Measurements from ENCODE around the gene RUFY1.
A peak's percentile ranks its signal among the peaks of the same experiment; 100 is the strongest.
"Not testable (repeated sequence)": the region's sequence is repeated elsewhere in the genome, so short reads cannot be mapped to it uniquely, and the experiment has no call there.

Gene RUFY1

GRCh38 chr5:179553006-179553405 is 2.7 kb downstream of the RUFY1 start:
- DNase-seq (ENCODE audit: low read depth), result no peak
- H3K4me3 ChIP-seq (ENCODE audit: low read depth, low read length), result no peak overlapping the region
- TF ChIP-seq CTCF (IDR thresholded peaks at IDR 0.05; ENCODE audit: low read depth, low read length, missing control alignments), result no peak

DNA sequence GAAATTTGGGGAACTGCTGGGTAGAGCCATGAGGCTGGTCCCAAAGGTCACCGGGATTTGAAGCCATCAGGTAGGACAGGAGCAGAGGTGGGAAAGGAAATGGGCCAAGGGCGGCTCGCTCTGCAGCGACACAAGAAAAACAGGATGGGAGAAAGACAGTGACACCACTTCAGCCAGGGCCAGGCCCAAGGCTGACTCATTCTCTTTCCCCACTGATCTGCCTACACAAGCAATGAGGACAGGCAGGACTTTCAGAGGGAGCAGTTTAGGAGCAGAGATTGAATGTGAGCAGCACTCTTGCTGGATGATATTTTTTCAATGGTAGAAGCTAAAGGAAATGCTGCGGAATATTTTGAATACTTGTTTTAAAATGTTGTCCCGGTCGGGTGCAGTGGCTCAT is 3.5 kb downstream of the RUFY1 start:
- H3K4me3 ChIP-seq (ENCODE audit: low read depth, low read length), result no peak overlapping the region
- DNase-seq (ENCODE audit: low read depth), result no peak
- TF ChIP-seq CTCF (IDR thresholded peaks at IDR 0.05; ENCODE audit: low read depth, low read length, missing control alignments), result no peak

DNA sequence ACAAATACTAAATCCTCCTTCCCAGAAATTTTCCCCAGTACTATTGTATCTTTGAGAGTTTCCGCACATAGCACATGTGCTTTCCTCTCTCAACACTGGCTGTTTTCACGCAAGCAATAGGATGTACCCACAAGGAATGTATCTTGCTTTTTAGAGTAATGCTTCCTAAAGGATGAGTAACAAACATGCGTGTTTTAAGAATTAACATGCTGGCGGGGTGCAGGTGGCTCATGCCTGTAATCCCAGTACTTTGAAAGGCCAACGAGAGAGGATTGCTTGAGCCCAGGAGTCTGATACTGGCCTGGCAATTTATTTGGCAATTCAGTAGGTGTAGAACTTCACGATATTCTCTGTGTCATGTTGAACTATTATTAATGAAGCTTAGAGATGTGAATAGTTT is 4.6 kb downstream of the RUFY1 start:
- no peak overlapping the region for H3K4me3 ChIP-seq (ENCODE audit: low read depth, low read length)
- no peak for DNase-seq (ENCODE audit: low read depth)
- no peak for TF ChIP-seq CTCF (IDR thresholded peaks at IDR 0.05; ENCODE audit: low read depth, low read length, missing control alignments)

DNA sequence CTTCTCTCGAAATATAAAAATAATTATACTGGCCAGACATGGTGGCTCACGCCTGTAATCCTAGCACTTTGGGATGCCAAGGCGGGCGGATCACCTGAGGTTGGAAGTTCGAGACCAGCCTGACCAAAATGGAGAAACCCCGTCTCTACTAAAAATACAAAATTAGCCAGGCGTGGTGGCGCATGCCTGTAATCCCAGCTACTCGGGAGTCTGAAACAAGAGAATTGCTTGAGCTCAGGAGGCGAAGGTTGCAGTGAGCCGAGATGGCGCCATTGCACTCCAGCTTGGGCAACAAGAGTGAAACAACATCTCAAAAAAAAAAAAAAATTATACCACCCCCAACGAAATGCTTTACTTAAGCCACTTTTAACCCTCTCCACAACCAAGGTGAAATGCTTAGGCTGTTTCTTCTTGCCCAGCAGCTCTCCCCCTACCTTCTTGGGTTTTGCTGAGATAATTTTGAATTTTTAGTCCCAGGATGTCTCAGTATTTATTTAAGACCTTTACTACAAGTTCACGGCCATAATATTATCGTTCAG is 8.0 kb downstream of the RUFY1 start:
- DNase-seq (ENCODE audit: low read depth), result not testable (repeated sequence)
- H3K4me3 ChIP-seq (ENCODE audit: low read depth, low read length), result peak overlapping the region; percentile 64; the same call in 1 of the 2 replicates

- DNase-seq (ENCODE audit: low read depth), result no peak
- no peak for TF ChIP-seq CTCF (IDR thresholded peaks at IDR 0.05; ENCODE audit: low read depth, low read length, missing control alignments)
- peak overlapping the region; percentile 64 for H3K4me3 ChIP-seq (ENCODE audit: low read depth, low read length)
Measured at GRCh38 chr5:179558932-179559283, 8.6 kb downstream of the RUFY1 start.

GRCh38 chr5:179559284-179560252 is 9.2 kb downstream of the RUFY1 start:
- TF ChIP-seq CTCF (IDR thresholded peaks at IDR 0.05; ENCODE audit: low read depth, low read length, missing control alignments), result no peak
- H3K4me3 ChIP-seq (ENCODE audit: low read depth, low read length), result peak overlapping the region; percentile 64
- peak; percentile 96 for DNase-seq (ENCODE audit: low read depth)

DNA sequence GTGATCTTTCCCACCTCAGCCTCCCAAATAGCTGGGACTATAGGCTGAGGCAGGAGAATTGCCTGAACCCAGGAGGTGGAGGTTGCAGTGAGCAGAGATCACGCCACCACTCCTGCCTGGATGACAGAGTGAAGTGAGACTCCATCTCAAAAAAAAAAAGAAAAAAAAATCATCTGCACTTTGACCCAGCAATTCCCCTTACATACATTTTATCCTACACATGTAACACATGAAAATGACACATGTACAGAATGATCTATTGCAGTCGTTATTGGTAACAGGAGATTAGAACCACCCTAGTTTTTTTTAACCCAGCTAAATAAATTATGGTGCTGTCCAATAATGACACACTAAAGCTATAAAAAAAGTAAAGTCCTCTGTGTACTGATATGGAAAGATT is 14.2 kb downstream of the RUFY1 start:
- no peak for TF ChIP-seq CTCF (IDR thresholded peaks at IDR 0.05; ENCODE audit: low read depth, low read length, missing control alignments)
- H3K4me3 ChIP-seq (ENCODE audit: low read depth, low read length), result no peak overlapping the region

More for the DNA sequence above, 14.2 kb downstream of the RUFY1 start:
- DNase-seq (ENCODE audit: low read depth), result no peak
